ENCODE measurements around the gene IFI27L1. TPM values are rescaled to one million over a fixed set of nuclear protein-coding genes. Genes with fewer than 3 reads are reported as not detected.

The IFI27L1 gene
- total and polyA plus RNA-seq, 2 experiments from 2014 or later, result 9.7 to 28.6 TPM

- Mint-ChIP-seq H3K36me3 (ENCODE audit: low read depth) (peaks cover 6% of the 10 kb centered on the region; the same call in 2 of the 3 replicates), H3K27ac (no peak overlapping the region), H3K27me3 (ENCODE audit: insufficient read depth, low read depth, poor library complexity) (peaks cover 11% of the 10 kb centered on the region), H3K9me3 (peaks cover 8% of the 10 kb centered on the region; the same call in 2 of the 3 replicates), H3K4me1 (peaks cover 8% of the 10 kb centered on the region; the same call in 2 of the 3 replicates), H3K4me3 (no peak overlapping the region)
- TF ChIP-seq, protein P1, sequence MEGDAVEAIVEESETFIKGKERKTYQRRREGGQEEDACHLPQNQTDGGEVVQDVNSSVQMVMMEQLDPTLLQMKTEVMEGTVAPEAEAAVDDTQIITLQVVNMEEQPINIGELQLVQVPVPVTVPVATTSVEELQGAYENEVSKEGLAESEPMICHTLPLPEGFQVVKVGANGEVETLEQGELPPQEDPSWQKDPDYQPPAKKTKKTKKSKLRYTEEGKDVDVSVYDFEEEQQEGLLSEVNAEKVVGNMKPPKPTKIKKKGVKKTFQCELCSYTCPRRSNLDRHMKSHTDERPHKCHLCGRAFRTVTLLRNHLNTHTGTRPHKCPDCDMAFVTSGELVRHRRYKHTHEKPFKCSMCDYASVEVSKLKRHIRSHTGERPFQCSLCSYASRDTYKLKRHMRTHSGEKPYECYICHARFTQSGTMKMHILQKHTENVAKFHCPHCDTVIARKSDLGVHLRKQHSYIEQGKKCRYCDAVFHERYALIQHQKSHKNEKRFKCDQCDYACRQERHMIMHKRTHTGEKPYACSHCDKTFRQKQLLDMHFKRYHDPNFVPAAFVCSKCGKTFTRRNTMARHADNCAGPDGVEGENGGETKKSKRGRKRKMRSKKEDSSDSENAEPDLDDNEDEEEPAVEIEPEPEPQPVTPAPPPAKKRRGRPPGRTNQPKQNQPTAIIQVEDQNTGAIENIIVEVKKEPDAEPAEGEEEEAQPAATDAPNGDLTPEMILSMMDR (conservative IDR thresholded peaks at IDR 0.05; ENCODE audit: low read depth in 2 of 2), result no peak
- no peak for TF ChIP-seq ZNF114 (CRISPR knock-in tag; IDR thresholded peaks at IDR 0.05)
- TF ChIP-seq CREB1 (CRISPR knock-in tag; IDR thresholded peaks at IDR 0.05; ENCODE audit: low read depth), result no peak
- TF ChIP-seq NANOG (IDR thresholded peaks at IDR 0.05; ENCODE audit: borderline replicate concordance), result no peak
- TF ChIP-seq ZNF331 (CRISPR knock-in tag; IDR thresholded peaks at IDR 0.05; ENCODE audit: low read depth), result no peak
- TF ChIP-seq JUNB (IDR thresholded peaks at IDR 0.05; ENCODE audit: unreplicated experiment), result no peak
- TF ChIP-seq REST (IDR thresholded peaks at IDR 0.05; ENCODE audit: unreplicated experiment), result no peak
- TF ChIP-seq, protein P2, sequence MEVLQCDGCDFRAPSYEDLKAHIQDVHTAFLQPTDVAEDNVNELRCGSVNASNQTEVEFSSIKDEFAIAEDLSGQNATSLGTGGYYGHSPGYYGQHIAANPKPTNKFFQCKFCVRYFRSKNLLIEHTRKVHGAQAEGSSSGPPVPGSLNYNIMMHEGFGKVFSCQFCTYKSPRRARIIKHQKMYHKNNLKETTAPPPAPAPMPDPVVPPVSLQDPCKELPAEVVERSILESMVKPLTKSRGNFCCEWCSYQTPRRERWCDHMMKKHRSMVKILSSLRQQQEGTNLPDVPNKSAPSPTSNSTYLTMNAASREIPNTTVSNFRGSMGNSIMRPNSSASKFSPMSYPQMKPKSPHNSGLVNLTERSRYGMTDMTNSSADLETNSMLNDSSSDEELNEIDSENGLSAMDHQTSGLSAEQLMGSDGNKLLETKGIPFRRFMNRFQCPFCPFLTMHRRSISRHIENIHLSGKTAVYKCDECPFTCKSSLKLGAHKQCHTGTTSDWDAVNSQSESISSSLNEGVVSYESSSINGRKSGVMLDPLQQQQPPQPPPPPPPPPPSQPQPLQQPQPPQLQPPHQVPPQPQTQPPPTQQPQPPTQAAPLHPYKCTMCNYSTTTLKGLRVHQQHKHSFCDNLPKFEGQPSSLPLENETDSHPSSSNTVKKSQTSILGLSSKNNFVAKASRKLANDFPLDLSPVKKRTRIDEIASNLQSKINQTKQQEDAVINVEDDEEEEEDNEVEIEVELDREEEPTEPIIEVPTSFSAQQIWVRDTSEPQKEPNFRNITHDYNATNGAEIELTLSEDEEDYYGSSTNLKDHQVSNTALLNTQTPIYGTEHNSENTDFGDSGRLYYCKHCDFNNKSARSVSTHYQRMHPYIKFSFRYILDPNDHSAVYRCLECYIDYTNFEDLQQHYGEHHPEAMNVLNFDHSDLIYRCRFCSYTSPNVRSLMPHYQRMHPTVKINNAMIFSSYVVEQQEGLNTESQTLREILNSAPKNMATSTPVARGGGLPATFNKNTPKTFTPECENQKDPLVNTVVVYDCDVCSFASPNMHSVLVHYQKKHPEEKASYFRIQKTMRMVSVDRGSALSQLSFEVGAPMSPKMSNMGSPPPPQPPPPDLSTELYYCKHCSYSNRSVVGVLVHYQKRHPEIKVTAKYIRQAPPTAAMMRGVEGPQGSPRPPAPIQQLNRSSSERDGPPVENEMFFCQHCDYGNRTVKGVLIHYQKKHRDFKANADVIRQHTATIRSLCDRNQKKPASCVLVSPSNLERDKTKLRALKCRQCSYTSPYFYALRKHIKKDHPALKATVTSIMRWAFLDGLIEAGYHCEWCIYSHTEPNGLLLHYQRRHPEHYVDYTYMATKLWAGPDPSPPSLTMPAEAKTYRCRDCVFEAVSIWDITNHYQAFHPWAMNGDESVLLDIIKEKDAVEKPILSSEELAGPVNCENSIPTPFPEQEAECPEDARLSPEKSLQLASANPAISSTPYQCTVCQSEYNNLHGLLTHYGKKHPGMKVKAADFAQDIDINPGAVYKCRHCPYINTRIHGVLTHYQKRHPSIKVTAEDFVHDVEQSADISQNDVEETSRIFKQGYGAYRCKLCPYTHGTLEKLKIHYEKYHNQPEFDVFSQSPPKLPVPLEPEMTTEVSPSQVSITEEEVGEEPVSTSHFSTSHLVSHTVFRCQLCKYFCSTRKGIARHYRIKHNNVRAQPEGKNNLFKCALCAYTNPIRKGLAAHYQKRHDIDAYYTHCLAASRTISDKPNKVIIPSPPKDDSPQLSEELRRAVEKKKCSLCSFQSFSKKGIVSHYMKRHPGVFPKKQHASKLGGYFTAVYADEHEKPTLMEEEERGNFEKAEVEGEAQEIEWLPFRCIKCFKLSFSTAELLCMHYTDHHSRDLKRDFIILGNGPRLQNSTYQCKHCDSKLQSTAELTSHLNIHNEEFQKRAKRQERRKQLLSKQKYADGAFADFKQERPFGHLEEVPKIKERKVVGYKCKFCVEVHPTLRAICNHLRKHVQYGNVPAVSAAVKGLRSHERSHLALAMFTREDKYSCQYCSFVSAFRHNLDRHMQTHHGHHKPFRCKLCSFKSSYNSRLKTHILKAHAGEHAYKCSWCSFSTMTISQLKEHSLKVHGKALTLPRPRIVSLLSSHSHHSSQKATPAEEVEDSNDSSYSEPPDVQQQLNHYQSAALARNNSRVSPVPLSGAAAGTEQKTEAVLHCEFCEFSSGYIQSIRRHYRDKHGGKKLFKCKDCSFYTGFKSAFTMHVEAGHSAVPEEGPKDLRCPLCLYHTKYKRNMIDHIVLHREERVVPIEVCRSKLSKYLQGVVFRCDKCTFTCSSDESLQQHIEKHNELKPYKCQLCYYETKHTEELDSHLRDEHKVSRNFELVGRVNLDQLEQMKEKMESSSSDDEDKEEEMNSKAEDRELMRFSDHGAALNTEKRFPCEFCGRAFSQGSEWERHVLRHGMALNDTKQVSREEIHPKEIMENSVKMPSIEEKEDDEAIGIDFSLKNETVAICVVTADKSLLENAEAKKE (CRISPR knock-in tag; IDR thresholded peaks at IDR 0.05), result no peak
- TF ChIP-seq POLR2AphosphoS5 (IDR thresholded peaks at IDR 0.05; ENCODE audit: low read depth), result no peak
- no peak for TF ChIP-seq EZH2 (IDR thresholded peaks at IDR 0.05; ENCODE audit: low read depth, unreplicated experiment)
- TF ChIP-seq, protein P3, sequence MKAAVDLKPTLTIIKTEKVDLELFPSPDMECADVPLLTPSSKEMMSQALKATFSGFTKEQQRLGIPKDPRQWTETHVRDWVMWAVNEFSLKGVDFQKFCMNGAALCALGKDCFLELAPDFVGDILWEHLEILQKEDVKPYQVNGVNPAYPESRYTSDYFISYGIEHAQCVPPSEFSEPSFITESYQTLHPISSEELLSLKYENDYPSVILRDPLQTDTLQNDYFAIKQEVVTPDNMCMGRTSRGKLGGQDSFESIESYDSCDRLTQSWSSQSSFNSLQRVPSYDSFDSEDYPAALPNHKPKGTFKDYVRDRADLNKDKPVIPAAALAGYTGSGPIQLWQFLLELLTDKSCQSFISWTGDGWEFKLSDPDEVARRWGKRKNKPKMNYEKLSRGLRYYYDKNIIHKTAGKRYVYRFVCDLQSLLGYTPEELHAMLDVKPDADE (IDR thresholded peaks at IDR 0.05), result no peak
- TF ChIP-seq STAT1 (IDR thresholded peaks at IDR 0.05; ENCODE audit: unreplicated experiment), result no peak
- no peak for TF ChIP-seq EZH2phosphoT487 (IDR thresholded peaks at IDR 0.05; ENCODE audit: unreplicated experiment)
- H3K27me3 ChIP-seq (ENCODE audit: insufficient read depth), result no peaks in the 10 kb centered on the region
- no peak overlapping the region for H3K27ac ChIP-seq (ENCODE audit: low read depth)
- ATAC-seq, result no peak
- H3K4me3 ChIP-seq, result no peak overlapping the region
- no peaks in the 10 kb centered on the region for H3K36me3 ChIP-seq (ENCODE audit: insufficient read depth)
- no peaks in the 10 kb centered on the region for H3K4me1 ChIP-seq (ENCODE audit: insufficient read depth)
- H2AFZ ChIP-seq, result no peak overlapping the region
- H3K9me2 ChIP-seq (ENCODE audit: insufficient read depth), result no peaks in the 10 kb centered on the region
- H4K20me1 ChIP-seq (replicated peaks; ENCODE audit: insufficient read depth), result no peaks in the 10 kb centered on the region
- H3K4me2 ChIP-seq, result no peak overlapping the region
- no peaks in the 10 kb centered on the region for H3F3A ChIP-seq (replicated peaks; ENCODE audit: low read depth)
- DNase-seq (ENCODE audit: low spot score), result no peak
- no peaks in the 10 kb centered on the region for H3K79me2 ChIP-seq (replicated peaks; ENCODE audit: insufficient read depth)
These were observed 42.6 kb upstream of the IFI27L1 start for GRCh38 chr14:94038510-94038909.

All from GM23338 (cell line).